ENCODE results near the gene RAC2. TPM values are rescaled to one million over a fixed set of nuclear protein-coding genes. Genes with fewer than 3 reads are reported as not detected.
A peak's percentile ranks its signal among the peaks of the same experiment; 100 is the strongest.

Gene RAC2
- total and polyA plus RNA-seq, 9 of the 15 experiments (the other 6 are each of a cell fraction or from before 2014, with no cell fraction given): 22.7 to 103 (median 43.3) TPM

DNA sequence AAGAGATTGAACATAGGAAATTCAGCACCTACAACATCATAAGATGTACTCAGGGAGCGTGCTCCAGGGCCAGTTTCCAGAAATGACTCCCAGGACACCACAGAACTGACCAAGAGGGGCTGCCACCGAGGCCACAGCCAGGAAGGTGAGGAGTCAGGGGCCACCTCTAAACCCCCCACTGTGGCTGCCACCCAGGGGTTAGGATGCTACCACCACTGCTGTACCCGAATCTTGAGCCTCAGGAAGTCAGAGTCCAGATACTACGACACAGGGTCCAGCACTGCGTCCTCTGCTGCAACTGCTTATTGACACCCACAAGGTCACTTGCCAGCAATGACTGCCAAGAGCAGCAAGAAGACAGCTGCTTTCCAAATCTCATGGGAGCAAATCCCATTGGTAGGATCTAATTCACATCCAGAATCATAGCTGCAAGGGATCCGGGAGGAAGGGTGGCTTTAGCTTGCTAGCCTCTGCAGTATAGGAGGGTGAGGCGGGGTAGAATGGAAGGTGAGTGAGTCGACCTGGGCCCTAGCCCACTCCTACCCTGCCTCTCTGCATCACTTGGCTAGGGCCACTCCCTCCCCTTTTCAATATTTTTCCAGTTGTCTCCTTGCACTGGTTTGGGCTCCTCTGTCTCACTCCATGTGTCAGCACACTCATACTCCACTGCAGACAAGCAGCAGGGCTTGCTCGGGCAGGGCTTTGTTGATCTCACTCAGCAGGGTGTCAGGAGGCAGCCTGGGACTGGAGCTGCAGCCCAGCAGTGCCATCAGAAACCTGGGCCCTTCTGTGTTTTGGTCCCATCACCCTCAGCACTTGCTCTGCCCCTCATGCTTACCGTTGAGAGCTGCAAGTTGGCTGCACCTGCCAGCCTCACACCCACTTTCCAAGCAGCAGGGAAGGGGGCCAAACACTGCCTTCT lies 20.2 kb upstream of the RAC2 start:
- Histone ChIP-seq H3K4me1 (replicated peaks in 1 of 2; ENCODE audit: control insufficient read depth in 2 of 2, insufficient read depth in 2 of 2, low read length in 2 of 2) (peaks cover 2 to 6% of the 10 kb centered on the region in 2 experiments; a peak in 4 of 5 replicates), H4K20me1 (replicated peaks; ENCODE audit: control insufficient read depth, insufficient read depth, low read length) (no peaks in the 10 kb centered on the region), H3K9ac (ENCODE audit: insufficient read depth in 1 of 2, low read depth in 2 of 2, low read length in 2 of 2) (no peak overlapping the region), H3K9me3 (replicated peaks; ENCODE audit: control insufficient read depth, insufficient read depth, low read depth, low read length) (peaks cover 4% of the 10 kb centered on the region; the same call in 1 of the 2 replicates), H3K27me3 (ENCODE audit: control insufficient read depth in 2 of 2, insufficient read depth in 2 of 2, low read length in 2 of 2) (no peaks in the 10 kb centered on the region; a peak in 3 of 5 replicates), H3K4me3 (no peak overlapping the region), H3K4me2 (ENCODE audit: insufficient read depth, low read length) (no peak overlapping the region), H3K9me1 (ENCODE audit: control insufficient read depth, insufficient read depth, low read length) (no peaks in the 10 kb centered on the region), H2AFZ (ENCODE audit: low read depth, low read length) (no peak overlapping the region), H3K27ac (ENCODE audit: extremely low read depth, low read depth, low read length) (no peak overlapping the region), H3K36me3 (ENCODE audit: control insufficient read depth, insufficient read depth, low read length) (no peaks in the 10 kb centered on the region), H3K79me2 (ENCODE audit: control insufficient read depth, insufficient read depth, low read length) (no peaks in the 10 kb centered on the region)
- 9% methylated on average over 8 of the region's 10 CpGs for WGBS (ENCODE audit: insufficient coverage, low coverage, missing lambda C conversion rate)
- intact Hi-C loops (cut with micrococcal nuclease): no loop called here
- in situ Hi-C loops (cut with MboI): no loop called here
- no peak for ATAC-seq
- FAIRE-seq: no peak
- no peak for DNase-seq (ENCODE audit: extremely low read depth in 1 of 4, low spot score in 3 of 4)
- BruUV-seq (replicated peaks): no TSS peak
- CTCF ChIA-PET (ENCODE audit: low intra/inter-chr PET ratio): interaction anchor here (0.6 kb wide), 1 partner anchor 74 kb away, joined by 6 read pairs; no protein-coding TSS in a partner anchor
- POLR2A ChIA-PET: no interaction called here
- TF ChIP-seq, protein P1, sequence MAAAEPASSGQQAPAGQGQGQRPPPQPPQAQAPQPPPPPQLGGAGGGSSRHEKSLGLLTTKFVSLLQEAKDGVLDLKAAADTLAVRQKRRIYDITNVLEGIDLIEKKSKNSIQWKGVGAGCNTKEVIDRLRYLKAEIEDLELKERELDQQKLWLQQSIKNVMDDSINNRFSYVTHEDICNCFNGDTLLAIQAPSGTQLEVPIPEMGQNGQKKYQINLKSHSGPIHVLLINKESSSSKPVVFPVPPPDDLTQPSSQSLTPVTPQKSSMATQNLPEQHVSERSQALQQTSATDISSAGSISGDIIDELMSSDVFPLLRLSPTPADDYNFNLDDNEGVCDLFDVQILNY (CRISPR knock-in tag; IDR thresholded peaks at IDR 0.05): no peak
- TF ChIP-seq KAT7 (CRISPR knock-in tag; IDR thresholded peaks at IDR 0.05; ENCODE audit: borderline replicate concordance) (no peak), MCM7 (IDR thresholded peaks at IDR 0.05) (no peak), CBX5 (IDR thresholded peaks at IDR 0.05; ENCODE audit: borderline replicate concordance, low read depth) (0 out of 2 replicates have a peak, but pooled peaks have one; percentile 20), CBX3 (IDR thresholded peaks at IDR 0.05; ENCODE audit: borderline replicate concordance in 1 of 2, low read length in 2 of 2) (peak in 1 of 2 experiments; percentile 73; a peak in 1 of 3 replicates), ESRRA (IDR thresholded peaks at IDR 0.05; ENCODE audit: borderline replicate concordance, low read depth) (no peak), ZNF445 (CRISPR knock-in tag; IDR thresholded peaks at IDR 0.05; ENCODE audit: low read depth) (no peak), MYBL2 (IDR thresholded peaks at IDR 0.05; ENCODE audit: low read depth) (no peak), MYBL2 (CRISPR knock-in tag; IDR thresholded peaks at IDR 0.05; ENCODE audit: borderline replicate concordance) (no peak), TRIM28 (IDR thresholded peaks at IDR 0.05) (peak; percentile 53; the same call in 1 of the 2 replicates)
- TF ChIP-seq, protein P2, sequence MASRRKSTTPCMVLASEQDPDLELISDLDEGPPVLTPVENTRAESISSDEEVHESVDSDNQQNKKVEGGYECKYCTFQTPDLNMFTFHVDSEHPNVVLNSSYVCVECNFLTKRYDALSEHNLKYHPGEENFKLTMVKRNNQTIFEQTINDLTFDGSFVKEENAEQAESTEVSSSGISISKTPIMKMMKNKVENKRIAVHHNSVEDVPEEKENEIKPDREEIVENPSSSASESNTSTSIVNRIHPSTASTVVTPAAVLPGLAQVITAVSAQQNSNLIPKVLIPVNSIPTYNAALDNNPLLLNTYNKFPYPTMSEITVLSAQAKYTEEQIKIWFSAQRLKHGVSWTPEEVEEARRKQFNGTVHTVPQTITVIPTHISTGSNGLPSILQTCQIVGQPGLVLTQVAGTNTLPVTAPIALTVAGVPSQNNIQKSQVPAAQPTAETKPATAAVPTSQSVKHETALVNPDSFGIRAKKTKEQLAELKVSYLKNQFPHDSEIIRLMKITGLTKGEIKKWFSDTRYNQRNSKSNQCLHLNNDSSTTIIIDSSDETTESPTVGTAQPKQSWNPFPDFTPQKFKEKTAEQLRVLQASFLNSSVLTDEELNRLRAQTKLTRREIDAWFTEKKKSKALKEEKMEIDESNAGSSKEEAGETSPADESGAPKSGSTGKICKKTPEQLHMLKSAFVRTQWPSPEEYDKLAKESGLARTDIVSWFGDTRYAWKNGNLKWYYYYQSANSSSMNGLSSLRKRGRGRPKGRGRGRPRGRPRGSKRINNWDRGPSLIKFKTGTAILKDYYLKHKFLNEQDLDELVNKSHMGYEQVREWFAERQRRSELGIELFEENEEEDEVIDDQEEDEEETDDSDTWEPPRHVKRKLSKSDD (conservative IDR thresholded peaks at IDR 0.05; ENCODE audit: low read length): no peak
- TF ChIP-seq, protein P3, sequence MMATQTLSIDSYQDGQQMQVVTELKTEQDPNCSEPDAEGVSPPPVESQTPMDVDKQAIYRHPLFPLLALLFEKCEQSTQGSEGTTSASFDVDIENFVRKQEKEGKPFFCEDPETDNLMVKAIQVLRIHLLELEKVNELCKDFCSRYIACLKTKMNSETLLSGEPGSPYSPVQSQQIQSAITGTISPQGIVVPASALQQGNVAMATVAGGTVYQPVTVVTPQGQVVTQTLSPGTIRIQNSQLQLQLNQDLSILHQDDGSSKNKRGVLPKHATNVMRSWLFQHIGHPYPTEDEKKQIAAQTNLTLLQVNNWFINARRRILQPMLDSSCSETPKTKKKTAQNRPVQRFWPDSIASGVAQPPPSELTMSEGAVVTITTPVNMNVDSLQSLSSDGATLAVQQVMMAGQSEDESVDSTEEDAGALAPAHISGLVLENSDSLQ (IDR thresholded peaks at IDR 0.05): no peak
- TF ChIP-seq, protein P4, sequence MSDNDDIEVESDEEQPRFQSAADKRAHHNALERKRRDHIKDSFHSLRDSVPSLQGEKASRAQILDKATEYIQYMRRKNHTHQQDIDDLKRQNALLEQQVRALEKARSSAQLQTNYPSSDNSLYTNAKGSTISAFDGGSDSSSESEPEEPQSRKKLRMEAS (CRISPR knock-in tag; IDR thresholded peaks at IDR 0.05): no peak
- TF ChIP-seq, protein P5, sequence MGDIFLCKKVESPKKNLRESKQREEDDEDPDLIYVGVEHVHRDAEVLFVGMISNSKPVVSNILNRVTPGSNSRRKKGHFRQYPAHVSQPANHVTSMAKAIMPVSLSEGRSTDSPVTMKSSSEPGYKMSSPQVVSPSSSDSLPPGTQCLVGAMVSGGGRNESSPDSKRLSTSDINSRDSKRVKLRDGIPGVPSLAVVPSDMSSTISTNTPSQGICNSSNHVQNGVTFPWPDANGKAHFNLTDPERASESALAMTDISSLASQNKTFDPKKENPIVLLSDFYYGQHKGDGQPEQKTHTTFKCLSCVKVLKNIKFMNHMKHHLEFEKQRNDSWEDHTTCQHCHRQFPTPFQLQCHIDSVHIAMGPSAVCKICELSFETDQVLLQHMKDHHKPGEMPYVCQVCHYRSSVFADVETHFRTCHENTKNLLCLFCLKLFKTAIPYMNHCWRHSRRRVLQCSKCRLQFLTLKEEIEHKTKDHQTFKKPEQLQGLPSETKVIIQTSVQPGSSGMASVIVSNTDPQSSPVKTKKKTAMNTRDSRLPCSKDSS (IDR thresholded peaks at IDR 0.05; ENCODE audit: low read depth, partially characterized antibody): no peak

Measured in K562 (cell line).